Fibroblast of skin of left quadriceps (primary cell): ENCODE results near the gene ANOS1.
"Not testable (repeated sequence)": the region's sequence is repeated elsewhere in the genome, so short reads cannot be mapped to it uniquely, and the experiment has no call there.

Experiments used
- DNase-seq, 2 experiments: peaks; one replicate each; pipeline ENCODE4 v3.0.0-alpha.2; 2013; ENCODE audit warnings: low read depth in 2 of 2

The ANOS1 gene

GRCh38 chrX:8731559-8732395 lies at the start of gene ANOS1:
Gene ANOS1, minus strand, starts transcription at chrX:8732137. Its CDS starts 101 bp downstream, at chrX:8732036.
- no peak for DNase-seq

- no peak for DNase-seq
Observed at GRCh38 chrX:8773117-8773516, 41.2 kb upstream of the ANOS1 start.

GRCh38 chrX:8760021-8760420 lies 28.1 kb upstream of the ANOS1 start:
- DNase-seq, result no peak

- DNase-seq, result not testable (repeated sequence)
Observed at GRCh38 chrX:8758706-8759105, 26.8 kb upstream of the ANOS1 start.

GRCh38 chrX:8757609-8758389 lies 25.9 kb upstream of the ANOS1 start:
- DNase-seq, result peak in 1 of 2 experiments; percentile 25

DNA sequence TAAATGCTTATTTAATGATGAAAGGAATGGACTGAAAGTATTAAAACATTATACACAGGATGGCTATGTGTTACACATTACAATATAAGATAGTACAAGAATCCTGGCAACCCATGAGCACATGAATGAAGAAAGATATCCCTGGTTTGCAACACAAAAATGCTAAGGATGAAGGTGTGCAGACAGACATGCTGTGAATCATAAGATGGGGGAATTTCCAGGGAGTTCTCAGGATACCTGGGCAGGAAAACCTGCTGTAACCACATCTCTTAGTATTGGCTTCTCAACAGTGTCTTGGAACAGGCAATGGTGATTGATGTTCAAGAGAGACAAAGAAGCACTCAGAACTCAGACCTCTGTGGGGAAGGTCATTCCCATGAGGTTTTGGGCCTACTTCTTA lies 23.9 kb upstream of the ANOS1 start:
- no peak for DNase-seq

- DNase-seq, result no peak
Observed at GRCh38 chrX:8755116-8755515, 23.2 kb upstream of the ANOS1 start.

GRCh38 chrX:8749697-8750096 lies 17.8 kb upstream of the ANOS1 start:
- DNase-seq, result no peak

- DNase-seq, result no peak
Observed at GRCh38 chrX:8748855-8749254, 16.9 kb upstream of the ANOS1 start.

GRCh38 chrX:8743126-8743732 lies 11.3 kb upstream of the ANOS1 start:
- no peak for DNase-seq

- DNase-seq, result no peak
Observed at GRCh38 chrX:8741981-8742380, 10.0 kb upstream of the ANOS1 start.

GRCh38 chrX:8738588-8739189 lies 6.8 kb upstream of the ANOS1 start:
- no peak for DNase-seq

GRCh38 chrX:8737883-8738282 lies 5.9 kb upstream of the ANOS1 start:
- DNase-seq, result no peak

DNA sequence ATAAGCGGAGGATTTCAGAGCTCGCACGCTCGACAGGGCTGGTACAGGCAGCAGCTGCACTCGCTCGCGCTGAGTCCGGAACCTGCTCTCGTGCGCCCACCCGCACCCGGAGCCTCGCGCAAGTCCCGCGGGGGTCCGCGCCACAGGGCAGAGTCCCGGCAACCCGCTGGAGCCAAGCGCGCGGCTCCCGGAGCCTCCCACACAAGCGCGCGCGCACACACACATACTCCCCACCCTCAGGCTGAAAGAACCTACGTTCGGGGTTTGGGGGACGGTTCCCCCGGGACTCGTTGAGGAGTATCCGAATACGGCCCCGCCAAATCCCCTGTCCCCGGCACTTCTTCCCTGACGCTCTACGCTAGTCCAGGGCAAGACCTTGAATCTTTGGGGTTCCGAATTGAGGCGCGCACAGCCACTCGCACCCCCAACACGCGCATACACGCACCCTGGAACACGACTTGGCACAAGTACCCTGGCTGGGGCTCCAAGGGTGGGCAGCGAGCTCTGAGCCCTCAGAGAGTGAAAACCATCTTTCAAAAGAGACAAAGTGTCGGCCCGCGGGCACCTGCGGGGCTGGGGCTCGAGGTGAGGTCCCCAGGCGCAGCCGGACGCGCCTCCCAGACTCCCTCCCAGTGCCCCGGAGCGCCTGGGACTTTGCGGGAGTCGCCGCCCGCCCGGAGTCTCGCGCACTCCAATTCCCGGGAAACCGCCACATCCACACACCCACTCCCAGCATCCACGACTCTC lies 952 bp downstream of the ANOS1 start:
- DNase-seq, result no peak

GRCh38 chrX:8729811-8730210 lies 2.1 kb downstream of the ANOS1 start:
- DNase-seq, result no peak

DNA sequence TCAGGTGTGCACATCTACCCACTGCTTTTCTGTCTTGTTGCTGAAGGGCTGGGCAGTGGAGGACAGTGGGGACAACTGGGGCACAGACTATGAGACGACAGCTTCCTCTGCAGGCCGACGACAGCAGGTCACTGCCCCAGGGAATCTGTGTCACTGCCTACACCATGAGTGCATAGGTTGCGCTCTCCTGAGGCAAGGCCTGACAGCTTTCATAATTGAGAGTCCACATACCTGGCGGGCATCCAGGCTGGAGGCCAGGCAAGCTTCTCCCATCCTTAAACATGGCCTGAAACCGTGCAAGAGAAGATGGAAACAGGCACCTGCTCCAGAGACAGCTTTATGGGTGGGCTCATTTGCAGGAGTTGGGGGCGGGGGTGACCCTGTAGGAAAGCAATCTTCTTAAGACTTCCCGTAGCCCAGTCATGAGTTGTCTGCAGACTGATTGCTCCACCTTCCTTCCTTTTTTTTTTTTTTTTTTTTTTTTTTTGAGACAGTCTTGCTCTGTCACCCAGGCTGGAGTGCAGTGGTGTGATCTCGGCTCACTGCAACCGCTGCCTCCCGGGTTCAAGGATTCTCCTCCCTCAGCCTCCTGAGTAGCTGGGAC lies 2.9 kb downstream of the ANOS1 start:
- no peak for DNase-seq

- DNase-seq, result no peak
Observed at GRCh38 chrX:8726031-8726652, 5.8 kb downstream of the ANOS1 start.

DNA sequence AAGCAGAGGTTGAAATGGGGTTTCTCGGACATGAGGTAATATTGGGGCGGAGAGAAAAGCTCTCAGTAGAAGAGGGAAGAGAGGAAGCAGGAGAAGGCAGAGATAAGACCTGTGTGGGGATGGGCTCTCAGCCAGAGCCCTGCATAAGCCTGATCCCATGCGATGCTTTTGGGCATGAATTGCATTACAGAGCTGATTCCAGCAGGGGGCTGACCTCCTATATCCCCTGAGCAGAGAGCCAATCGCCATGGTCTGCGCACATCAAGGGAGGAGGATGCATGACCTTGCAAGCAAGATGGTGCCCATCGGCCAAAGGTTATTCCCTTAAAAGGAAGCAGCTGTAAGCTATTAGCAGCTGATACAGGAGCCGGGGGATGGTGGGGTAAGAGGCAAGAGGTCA lies 7.6 kb downstream of the ANOS1 start:
- no peak for DNase-seq

DNA sequence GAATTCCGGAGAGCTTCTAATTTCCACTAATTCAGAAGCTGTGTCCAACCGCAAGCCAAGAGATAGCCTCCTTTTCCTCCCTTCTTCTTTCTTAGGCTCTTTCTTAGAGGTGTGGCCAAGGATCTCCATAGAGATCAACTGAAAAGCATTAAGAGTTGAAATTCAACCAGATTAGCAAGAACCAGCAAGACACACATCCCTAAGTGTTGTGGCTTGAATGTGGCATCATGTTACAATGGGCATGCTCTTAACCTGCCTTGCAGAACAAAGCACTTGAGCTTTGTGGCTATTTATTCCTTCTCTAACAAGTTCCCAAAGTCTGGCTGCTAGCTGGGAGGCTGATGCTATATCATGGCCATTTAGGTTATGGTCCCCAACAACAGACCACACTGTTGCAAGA lies 10.4 kb downstream of the ANOS1 start:
- DNase-seq, result no peak

DNA sequence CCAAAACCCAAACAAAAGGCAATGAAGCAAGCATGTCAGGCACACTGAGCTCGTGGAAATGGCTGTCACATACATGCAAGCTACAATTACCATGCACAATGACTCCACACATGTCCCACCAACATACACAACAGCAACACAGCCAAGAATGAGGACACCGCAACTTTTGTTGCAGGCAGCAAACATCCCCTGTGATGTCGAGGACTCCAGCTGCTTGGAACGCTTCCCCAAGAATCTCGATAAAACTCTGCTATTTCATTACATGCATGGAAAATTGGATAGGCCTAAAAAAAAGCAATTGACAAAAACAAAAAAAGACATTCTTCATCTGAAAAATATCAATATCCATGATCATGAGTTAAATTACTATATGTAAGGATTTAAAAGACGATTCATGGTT lies 11.8 kb downstream of the ANOS1 start:
- DNase-seq, result no peak

- DNase-seq, result no peak
Observed at GRCh38 chrX:8717354-8717753, 14.6 kb downstream of the ANOS1 start.
